ENCODE data around the gene TBXAS1.
"Not testable (repeated sequence)": the region's sequence is repeated elsewhere in the genome, so short reads cannot be mapped to it uniquely, and the experiment has no call there.

DNA sequence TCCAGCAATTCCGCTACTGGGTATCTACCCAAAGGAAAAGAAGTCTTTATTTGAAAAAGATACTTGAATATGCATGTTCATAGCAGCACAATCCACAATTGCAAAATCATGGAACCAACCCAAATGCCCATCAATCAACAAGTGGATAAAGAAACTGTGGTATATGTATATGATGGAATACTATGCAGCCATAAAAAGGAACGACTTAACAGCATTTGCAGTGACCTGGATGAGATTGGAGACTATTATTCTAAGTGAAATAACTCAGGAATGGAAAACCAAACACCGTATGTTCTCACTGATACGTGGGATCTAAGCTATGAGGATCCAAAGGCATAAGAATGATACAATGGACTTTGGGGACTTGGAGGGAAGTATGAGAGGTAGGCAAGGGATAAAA, 8.2 kb downstream of the TBXAS1 start:
- TF ChIP-seq, protein P1, sequence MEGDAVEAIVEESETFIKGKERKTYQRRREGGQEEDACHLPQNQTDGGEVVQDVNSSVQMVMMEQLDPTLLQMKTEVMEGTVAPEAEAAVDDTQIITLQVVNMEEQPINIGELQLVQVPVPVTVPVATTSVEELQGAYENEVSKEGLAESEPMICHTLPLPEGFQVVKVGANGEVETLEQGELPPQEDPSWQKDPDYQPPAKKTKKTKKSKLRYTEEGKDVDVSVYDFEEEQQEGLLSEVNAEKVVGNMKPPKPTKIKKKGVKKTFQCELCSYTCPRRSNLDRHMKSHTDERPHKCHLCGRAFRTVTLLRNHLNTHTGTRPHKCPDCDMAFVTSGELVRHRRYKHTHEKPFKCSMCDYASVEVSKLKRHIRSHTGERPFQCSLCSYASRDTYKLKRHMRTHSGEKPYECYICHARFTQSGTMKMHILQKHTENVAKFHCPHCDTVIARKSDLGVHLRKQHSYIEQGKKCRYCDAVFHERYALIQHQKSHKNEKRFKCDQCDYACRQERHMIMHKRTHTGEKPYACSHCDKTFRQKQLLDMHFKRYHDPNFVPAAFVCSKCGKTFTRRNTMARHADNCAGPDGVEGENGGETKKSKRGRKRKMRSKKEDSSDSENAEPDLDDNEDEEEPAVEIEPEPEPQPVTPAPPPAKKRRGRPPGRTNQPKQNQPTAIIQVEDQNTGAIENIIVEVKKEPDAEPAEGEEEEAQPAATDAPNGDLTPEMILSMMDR (IDR thresholded peaks at IDR 0.05 in 4 of 5, conservative IDR thresholded peaks at IDR 0.05 in 1 of 5), result not testable (repeated sequence)
- not testable (repeated sequence) for TF ChIP-seq POLR2A (IDR thresholded peaks at IDR 0.05)

Data from gastrocnemius medialis (tissue), 4 donors.